CD4-positive, alpha-beta T cell treated with Interleukin-4 for 4 hours (primary cell): ENCODE measurements around the gene ANKS1B.

ENCODE experiments used
- DNase-seq: peaks from one replicate; pipeline ENCODE4 v3.0.0-alpha.2; 2020

The ANKS1B gene

DNA sequence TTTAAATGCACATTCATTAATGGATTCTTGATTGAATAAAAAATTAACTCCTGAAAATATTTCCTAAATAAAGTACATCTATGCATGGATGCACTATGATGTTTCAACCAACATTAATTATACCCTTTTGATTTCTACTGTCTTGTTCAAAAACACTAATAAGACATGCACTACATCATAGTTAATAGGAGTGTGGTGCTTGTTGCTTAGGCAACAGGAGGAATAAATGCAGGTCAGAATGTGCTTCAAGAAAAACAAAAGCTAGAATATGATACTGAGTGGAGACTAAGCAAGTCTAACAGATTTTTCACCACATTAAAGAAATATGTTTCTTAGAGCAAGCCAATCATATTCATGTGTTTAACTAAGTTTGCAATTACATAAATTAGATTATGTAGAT, 833.0 kb downstream of the ANKS1B start:
- no peak for DNase-seq

DNA sequence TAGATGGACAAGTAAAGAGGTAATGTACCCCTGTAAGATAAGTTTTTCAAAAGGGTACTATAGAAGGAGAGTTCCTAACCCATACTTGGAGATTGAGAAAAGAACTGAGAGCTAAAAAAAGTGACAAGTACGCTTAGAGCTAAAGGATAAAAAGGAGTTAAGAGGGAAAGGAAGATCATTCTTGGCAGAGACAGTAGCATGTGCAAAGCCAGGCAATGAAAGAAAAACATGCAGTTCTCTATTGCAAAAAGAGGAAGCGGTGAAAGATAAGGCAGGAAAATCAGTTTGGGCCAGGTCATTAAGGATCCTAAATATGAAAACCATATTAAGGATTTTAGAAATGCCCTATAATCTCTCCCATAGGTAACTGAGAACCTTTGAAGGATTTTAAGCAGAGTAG, 837.6 kb downstream of the ANKS1B start:
- no peak for DNase-seq

DNA sequence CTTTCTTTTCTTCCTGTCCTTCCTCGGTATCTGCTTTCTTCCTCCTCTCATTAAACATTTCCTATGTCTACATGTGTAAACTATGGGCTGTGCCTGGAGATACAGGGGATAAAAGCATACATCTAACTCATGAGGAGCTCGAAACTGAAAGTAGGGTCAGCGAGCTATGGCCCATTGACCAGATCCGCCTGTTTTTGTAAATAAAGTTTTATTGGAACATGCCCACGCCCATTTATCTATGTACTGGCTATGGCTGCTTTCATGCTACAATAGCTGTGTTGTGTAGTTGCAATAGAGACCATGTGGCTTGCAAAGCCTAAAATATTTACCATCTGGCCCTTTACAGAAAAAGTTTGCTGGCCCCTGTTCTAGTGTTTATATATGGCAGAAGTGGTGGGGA, 838.0 kb downstream of the ANKS1B start:
- no peak for DNase-seq

DNA sequence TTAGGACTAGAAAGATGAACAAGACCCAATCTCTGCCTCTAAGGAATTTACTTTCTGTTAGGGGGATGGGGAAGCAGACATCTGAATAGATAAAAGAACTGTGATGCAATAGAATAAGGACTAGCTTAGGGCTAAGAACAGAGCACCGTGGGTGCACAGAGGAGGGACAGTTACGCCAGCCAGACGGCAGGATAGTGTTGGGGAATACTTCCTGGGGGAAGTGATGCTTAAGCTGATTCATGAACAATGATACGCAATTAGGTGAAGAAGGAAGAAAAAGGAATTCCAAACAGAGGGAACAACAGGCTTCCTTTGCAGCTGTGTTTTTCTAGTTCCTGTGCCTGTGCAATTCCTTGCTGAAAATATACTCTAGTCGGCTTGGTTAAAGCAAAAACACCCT, 838.6 kb downstream of the ANKS1B start:
- DNase-seq, result no peak

DNA sequence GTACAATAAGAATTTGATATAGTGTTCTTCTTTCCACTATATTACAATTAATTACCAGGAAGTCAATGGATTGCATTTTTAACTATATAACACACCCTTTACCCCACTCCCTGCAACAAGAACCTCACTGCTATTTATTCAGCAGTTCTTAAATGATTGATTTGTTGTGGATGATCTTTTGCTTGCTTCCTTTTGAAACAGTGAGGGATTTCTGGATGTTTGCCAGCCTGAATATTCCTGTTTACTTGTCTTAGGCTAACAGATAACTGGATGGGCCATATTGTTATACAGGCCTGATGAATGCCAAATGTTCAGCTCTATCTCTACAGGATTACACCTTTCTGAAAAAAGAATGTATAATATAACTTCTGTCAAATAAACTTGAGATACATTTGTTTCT, 842.1 kb downstream of the ANKS1B start:
- DNase-seq, result no peak

DNA sequence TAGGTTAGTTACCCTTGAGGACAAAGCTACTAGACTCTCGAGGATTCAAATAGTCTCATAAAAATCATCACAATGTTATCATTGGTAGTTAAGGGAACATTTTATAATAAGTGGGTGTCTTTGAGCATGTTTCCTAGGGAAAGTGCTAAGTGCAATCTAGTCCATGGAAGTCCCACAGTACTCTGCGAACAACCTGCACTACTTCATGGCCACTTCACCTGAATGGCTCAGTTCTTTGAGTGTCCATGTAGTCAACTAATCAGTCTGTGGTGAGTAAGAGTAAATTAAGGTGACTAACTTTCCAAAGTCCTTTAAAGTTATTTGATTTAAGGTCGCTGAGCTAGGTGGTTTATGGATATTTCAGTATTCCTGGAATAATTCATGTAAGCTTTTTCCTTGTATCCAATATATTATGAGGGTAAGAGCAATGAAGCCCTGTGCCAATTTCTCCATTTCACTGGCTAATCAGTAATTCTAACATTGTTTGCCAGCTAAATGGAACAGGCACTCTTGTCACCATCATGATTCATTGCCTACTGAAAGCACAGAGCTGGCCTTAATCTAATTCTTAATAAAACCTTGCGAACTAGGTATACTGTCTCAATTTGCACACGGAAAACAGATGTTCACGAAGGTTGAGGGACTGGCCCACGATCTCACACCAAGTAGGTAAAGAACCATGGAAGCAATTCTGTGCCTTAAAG, 844.6 kb downstream of the ANKS1B start:
- DNase-seq, result no peak

DNA sequence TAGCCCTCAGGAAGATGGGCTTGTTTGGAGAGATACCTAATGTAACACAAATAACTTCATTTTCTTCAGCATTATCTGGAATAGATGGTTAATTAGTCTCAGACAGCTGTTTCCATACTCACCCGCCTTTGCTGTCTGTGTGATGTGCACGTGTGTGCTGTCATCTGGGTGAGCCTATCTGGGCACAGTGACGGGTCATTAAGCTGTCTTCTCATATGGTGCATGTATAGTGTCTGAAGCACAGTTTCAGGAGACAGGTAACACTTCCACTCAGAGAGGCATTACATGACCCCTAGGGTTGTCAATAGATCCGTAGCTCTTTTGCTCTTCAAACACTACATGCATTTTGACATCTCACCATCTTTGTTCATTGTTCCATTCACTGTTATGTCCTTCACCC, 846.3 kb downstream of the ANKS1B start:
- no peak for DNase-seq

DNA sequence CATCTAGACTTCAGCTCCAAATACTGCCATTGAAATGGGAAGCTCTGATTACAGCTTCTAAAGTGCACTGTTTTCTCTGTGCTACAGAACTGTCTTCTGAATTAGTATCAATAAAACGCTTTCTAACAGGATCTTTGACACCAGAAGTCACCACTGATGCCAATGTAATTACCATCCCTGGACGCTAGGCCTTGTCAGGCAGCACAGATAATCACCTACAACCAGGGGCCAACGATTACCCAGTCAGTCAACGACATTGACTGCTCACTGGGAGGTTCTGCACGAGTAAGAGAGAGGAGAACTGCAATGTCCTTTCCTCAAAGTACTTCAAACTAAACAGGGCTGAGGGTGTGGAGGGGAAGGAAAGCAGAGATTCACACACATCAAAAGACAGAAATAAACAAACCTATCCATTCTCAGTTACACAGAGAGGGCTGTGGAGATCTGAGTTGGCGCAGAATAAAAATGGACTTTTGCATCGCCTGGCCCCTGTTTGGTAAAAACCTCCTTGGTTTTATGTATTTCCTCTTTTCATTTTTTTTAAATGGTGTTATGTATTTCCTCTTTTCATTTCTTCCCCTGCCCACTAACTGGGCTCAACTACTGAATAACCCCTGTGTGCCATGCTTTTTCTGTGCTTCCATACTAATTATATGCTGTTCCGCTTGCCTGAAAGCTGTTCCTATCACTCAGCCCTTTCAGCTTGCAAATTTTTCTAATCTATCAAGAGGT, 847.4 kb downstream of the ANKS1B start:
- no peak for DNase-seq

DNA sequence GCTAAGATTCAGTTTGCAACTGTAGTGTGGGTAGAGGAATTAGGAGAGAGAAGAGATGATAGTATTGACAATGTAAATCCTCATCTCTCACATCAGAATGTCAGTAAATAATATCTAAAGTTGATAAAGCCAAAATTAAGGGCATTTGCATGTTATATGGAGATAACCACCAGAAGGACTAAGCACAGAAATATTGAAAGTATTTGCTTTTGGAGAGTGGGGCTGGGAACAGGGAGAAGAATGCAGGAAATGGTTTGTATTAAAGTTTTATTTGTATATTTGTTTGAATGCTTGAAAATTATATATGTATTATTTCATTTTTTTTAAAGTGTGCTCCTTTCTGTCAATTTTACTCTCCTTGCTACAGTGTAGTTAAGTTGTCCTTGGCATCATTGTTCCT, 848.2 kb downstream of the ANKS1B start:
- DNase-seq, result no peak

DNA sequence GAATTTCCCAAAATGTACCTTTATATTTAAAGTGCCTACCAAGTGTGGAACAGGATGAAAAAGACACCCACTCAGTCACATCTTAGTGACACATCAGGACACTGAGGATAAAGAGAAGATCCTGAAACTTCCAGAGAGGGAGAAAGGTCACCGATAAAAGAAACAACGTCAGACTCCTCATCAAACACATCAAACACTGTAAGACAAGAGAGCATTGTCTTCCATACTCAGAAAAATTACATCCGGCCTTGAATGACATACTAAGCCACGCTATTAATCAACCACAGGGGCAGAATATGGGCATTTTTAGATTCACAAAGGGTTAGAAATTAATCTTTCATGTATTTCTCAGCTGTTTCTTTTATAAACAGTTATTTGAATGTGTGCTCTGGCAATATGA, 849.4 kb downstream of the ANKS1B start:
- DNase-seq, result no peak

DNA sequence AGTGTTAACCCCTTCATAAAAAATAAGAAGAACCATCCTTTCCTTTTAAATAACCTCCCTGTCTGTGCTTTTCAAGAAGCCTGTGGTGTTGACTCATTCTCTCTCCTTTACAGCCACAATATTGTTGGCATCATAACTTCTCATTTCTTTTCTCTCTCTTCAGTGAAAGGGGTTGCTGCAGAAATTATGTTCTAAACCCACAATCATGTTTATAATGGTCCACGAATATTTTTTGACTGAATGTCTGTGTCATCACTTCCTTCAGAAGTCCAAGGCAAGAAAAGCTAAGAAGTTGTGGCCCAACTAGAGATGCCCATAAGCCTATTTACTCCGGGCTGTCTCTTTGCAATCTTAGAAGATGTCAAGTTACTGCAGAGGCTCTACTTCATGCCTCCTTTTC, 851.3 kb downstream of the ANKS1B start:
- DNase-seq, result no peak

DNA sequence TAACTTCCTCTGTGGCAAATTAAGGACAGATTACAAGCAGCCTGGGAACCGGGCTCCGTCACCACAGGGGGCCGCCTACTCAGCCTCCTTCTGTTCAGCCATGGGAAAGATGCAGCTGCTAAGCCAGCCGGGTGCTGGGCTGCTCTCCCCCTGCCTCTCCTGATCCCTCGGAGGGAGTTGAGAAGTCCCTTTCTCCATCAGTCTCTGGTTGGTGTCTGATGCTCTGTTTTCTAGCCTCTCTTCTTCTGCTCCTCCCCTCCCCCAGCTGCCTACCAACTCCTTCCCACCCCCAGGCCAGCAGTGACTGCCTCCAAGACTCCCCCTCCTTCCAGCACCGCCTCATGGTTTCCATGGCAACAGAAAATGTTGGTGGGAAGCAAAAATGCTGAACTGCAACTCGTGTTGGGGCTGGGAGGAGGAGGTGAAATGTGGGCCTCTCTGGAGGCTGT, 853.0 kb downstream of the ANKS1B start:
- DNase-seq, result no peak

DNA sequence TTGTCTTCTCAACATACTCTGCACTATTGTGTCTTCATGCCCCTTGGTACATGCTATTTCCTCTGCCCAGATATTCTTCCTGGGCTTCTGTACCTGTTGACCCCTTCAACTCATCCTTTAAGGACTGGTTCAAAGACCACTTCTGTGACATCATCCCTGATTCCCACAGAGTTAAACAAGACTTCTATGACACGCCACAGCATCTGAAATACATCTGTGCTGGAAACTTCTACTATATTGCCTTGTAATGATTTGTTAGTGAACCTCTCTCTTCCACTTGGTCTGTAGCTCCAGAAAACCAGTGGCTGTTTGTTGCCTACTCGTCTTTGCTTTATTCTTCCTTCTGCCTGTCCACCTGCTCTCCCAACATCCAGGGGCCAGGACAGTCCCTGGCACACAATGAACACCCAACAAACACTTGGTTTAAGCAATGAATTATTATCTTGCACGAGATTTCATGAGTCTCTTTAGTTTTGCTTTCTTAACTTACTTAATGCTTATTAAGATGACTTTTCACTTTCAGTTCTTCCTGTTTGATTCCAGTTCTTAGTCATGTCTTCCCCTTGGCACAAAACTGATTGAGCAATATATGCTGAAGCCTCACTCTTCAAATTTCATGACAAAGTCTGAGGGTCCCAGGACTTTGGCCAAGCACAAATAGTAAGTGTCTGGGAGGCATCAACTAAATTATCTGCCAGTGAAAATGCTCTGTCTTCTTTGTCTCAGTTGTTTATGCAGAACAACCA, 853.8 kb downstream of the ANKS1B start:
- no peak for DNase-seq

DNA sequence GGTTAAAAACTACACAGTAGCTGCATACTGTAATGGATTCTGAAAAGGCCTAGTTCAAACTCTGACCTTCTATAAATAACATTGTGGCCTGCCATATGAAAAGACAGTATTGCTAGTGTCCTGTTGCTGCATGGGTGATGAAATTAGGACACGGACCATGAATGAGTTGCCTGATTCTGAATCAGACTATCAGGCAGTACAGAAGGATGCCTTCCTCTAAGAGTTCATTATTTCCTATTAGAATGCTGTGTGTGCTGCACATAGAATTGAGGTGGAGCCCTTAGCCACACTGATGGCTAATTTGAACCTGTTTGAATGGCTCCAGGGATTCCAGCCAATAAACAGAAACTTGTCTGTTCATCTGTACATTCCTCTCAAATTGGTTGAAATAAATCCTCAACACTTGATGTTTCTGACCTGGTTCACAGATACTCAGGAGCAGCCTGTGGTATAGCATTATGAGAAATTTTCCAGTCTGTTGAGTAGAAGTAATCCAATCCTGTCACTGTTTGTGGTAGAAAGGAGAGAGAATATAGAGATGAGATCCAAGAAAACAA, 856.4 kb downstream of the ANKS1B start:
- DNase-seq, result no peak

DNA sequence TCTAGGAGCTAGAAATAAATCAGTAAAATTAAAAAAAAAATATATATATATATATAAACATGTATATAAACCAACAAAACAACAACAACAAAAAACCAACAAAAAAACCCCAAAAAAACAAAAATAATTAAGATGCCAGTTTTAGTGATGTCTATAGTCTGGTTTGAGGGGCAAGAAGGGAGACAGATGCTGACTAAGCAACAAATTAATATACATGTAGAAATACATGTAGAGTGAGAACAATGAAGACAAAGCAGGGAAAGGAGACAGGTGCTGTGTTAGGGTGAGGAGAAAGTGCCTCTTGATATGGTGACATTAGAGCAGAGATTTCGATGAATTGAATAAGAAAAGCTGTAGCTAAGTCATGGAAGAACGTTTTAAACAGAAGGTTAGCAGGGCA, 861.8 kb downstream of the ANKS1B start:
- no peak for DNase-seq

DNA sequence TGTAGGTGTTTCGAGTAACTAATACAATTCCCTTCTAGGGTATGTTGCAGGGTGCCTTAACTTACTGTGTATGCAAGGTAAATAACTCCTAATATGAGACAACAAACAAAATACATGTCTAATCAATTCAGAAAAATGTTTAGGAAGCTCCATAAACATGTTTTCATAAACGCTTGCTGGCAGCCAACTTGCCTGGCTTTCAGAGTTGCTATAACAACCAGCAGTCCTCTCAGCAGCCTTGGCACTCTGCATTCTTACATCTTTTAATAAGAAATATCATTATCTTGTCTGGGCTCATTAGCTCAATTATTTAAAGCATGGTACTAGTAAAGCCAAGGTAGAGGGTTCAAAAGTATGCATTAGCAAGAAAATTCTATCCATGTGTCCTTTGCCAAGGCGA, 862.2 kb downstream of the ANKS1B start:
- DNase-seq, result no peak

DNA sequence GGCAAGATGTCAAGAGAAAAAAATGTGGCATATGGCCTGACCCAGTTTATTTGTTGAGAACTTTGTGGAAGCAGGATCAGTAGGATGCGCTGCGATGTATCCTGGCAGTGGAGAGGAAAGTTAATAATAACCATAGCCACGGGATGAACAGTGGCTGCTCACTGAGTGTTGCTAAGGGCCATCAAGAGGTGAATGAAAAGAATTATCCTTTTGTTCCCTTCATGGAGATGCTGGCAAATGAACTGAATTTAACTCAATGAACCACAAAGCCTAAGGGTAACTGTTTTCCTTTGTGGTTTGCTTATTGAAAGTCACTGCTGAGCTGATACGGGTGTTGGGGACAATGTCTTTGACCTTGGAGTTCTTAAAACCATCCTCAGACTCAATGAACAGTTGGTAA, 863.2 kb downstream of the ANKS1B start:
- no peak for DNase-seq

DNA sequence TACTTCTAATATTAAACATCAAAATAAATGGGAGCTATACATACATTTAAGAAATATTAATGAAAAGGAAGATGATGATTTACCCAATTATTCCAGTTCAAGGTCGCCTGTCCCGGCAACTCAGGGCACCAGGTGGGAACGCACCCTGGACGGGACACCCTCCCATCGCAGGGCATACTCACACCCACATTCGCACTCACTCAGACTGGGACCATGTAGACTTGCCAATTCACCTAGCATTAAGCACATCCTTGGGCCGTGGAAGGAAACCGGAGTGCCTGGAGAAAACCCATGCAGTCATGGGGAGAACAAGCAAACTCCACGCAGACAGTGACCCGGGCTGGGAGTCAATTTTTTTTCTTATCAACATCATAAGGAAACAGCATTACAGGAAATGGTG, 864.8 kb downstream of the ANKS1B start:
- no peak for DNase-seq

DNA sequence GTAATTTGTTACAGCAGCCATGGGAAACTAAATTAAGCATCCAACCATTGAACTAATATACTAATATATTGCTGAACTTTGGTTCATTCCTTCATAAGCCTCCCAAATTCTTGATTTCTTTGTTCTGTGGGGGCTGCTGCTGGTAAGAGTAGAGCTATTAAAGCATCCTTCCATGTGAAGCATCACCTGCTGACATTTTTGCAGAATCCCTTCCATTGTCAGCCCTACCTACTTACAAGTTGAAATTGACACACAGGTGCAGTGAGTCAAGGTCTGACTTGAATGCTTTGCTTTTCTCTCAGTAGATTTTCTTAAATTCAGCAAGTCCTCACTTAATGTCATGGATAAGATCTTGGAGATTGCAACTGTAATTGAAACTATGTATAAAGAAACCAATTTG, 865.3 kb downstream of the ANKS1B start:
- DNase-seq, result no peak

DNA sequence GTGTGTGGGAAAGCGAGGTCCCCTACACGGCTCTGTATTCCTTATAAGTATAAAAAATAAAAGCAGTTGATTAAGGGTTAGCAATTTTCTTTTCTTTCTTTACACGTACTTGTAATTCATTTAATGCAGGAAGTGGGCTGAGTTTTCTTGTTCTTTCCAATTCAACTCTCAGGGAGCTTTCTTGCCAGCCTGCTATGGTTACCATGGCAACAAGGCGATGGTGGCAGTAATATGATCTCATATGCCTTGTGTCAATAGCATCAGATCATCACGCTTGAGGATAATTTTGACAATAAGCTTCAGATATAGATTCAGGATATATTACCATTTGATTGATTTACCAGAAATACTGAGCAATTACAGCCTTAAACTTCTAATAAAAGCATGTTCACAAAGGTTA, 873.1 kb downstream of the ANKS1B start:
- no peak for DNase-seq

DNA sequence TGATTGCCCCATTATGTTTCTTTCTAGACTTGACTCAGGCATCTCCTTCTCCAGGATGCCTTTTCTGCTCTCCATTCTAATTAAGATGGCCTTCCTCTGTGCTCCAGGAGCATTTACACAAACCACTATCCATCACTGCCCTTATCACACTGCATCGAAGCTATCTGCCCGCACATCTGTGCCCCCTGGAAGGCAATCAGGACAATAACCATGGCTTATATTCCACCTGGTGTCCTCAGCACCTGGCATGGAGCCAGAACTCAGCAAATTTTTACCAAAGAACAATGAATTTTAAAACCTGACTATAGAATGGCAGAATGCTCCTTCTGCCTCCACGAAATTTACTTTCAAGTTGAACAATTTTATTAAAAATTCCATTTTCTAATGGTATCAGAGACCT, 873.9 kb downstream of the ANKS1B start:
- DNase-seq, result no peak

DNA sequence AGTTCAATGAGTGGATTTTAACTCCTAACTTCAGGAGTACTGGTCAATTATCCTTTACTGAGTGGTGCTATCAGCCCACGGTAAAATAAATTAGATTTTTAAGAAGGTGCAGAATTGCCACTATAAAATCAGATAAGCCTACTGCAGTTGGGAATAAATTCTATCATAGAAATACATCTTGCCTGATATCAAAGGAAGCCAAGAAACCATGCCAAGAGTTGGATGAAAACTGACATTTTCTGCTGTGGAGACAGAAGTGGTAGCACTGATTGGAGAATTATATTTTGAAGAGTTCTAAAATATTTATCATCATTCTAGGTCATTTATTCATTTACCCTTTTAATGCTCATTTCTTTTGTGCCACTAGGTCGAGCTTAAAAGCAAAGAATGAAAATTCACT, 874.5 kb downstream of the ANKS1B start:
- DNase-seq, result no peak

DNA sequence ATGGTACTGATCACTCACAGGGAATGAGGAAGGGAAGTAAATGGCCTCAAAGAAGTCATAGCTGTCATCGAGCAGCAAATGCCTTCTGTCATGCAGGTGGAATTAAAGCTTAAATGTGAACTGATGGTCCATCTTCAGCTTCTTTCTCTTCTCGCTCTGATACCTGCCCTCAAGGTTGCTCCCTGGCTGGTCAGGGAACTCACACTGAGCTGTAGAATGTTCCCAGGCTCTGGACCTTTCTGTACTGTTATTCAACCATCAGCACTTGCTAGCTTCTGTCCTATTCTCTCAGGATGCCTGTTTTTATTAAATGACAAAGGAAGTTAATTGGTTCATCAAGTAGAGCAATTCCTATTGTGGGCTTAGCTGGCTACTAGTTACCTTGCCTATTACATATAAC, 875.8 kb downstream of the ANKS1B start:
- DNase-seq, result no peak

DNA sequence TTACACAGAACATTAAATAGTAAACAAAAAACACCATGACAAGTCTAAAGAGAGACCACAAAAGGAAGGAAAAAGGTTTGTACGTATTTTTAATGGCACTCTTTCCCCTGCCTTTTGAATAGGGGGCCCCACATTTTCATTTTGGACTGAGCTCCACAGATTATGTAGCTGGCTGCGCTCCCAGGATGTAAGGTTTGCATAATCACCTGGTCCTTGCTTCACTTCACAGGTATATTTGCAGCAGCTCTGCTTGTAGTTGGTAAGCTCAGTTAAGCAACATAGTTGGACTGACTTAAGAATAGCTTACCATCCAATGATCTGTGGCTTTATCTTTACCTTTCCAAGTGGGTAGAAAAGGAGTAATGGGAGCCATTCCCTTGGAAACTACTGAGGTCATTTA, 885.0 kb downstream of the ANKS1B start:
- DNase-seq, result no peak
